ENCODE measurements around the gene SUN2. TPM values are rescaled to one million over a fixed set of nuclear protein-coding genes. Genes with fewer than 3 reads are reported as not detected.

The SUN2 gene
- total RNA-seq, 1 donor from 2014 or later: 51.6 TPM

GRCh38 chr22:38755155-38755910, 465 bp downstream of the SUN2 start:
- no peak for TF ChIP-seq CTCF (IDR thresholded peaks at IDR 0.05; ENCODE audit: insufficient read depth, low read length, severe bottlenecking)
- peak; percentile 19 for DNase-seq (ENCODE audit: low read depth)
- FAIRE-seq: no peak
- Histone ChIP-seq H3K4me3 (ENCODE audit: low read depth, low read length) (peak overlapping the region; percentile 59), H3K36me3 (ENCODE audit: control insufficient read depth, insufficient read depth, low read length) (peaks cover 10% of the 10 kb centered on the region), H3K27me3 (ENCODE audit: control insufficient read depth, insufficient read depth, low read length) (no peaks in the 10 kb centered on the region)

GRCh38 chr22:38754751-38755154, 1.0 kb downstream of the SUN2 start:
- peaks cover 12% of the 10 kb centered on the region for H3K36me3 ChIP-seq (ENCODE audit: control insufficient read depth, insufficient read depth, low read length)
- no peaks in the 10 kb centered on the region for H3K27me3 ChIP-seq (ENCODE audit: control insufficient read depth, insufficient read depth, low read length)
- TF ChIP-seq CTCF (IDR thresholded peaks at IDR 0.05; ENCODE audit: insufficient read depth, low read length, severe bottlenecking): no peak
- FAIRE-seq: no peak
- peak; percentile 27 for DNase-seq (ENCODE audit: low read depth)
- H3K4me3 ChIP-seq (ENCODE audit: low read depth, low read length): peak overlapping the region; percentile 59

- Histone ChIP-seq H3K4me3 (ENCODE audit: low read depth, low read length) (peak overlapping the region; percentile 59), H3K27me3 (ENCODE audit: control insufficient read depth, insufficient read depth, low read length) (no peaks in the 10 kb centered on the region), H3K36me3 (ENCODE audit: control insufficient read depth, insufficient read depth, low read length) (peaks cover 15% of the 10 kb centered on the region)
- FAIRE-seq: peak; percentile 64
- no peak for TF ChIP-seq CTCF (IDR thresholded peaks at IDR 0.05; ENCODE audit: insufficient read depth, low read length, severe bottlenecking)
- DNase-seq (ENCODE audit: low read depth): peak; percentile 73
These were observed 1.6 kb downstream of the SUN2 start for GRCh38 chr22:38753948-38754750.

GRCh38 chr22:38751422-38752346, 4.1 kb downstream of the SUN2 start:
- Histone ChIP-seq H3K36me3 (ENCODE audit: control insufficient read depth, insufficient read depth, low read length) (peaks cover 17% of the 10 kb centered on the region), H3K4me3 (ENCODE audit: low read depth, low read length) (no peak overlapping the region), H3K27me3 (ENCODE audit: control insufficient read depth, insufficient read depth, low read length) (no peaks in the 10 kb centered on the region)
- DNase-seq (ENCODE audit: low read depth) (peak; percentile 50), FAIRE-seq (peak; percentile 64)
- TF ChIP-seq CTCF (IDR thresholded peaks at IDR 0.05; ENCODE audit: insufficient read depth, low read length, severe bottlenecking): no peak

- FAIRE-seq (no peak), DNase-seq (ENCODE audit: low read depth) (no peak)
- peaks cover 22% of the 10 kb centered on the region for H3K36me3 ChIP-seq (ENCODE audit: control insufficient read depth, insufficient read depth, low read length)
- H3K4me3 ChIP-seq (ENCODE audit: low read depth, low read length): no peak overlapping the region
- H3K27me3 ChIP-seq (ENCODE audit: control insufficient read depth, insufficient read depth, low read length): no peaks in the 10 kb centered on the region
- TF ChIP-seq CTCF (IDR thresholded peaks at IDR 0.05; ENCODE audit: insufficient read depth, low read length, severe bottlenecking): no peak
These were observed 4.8 kb downstream of the SUN2 start for GRCh38 chr22:38751066-38751421.

Measured in bronchial epithelial cell (primary cell).